Coronary artery (tissue), 2 donors: Measurements from ENCODE around the gene WBP1.

Experiments
- DNase-seq: peaks from one replicate; pipeline ENCODE4 v3.0.0-alpha.2; 2017; ENCODE audit warnings: low spot score
- H3K27ac ChIP-seq, 2 donors: fragments of 200-600 bp; sonication (generic); one replicate each; pipeline ENCODE4 v1.5.1; 2016 to 2019
- H3K4me3 ChIP-seq: fragments of 200-600 bp; sonication (generic); 2 replicates; pipeline ENCODE4 v1.5.1; 2016; ENCODE audit warnings: mild to moderate bottlenecking, moderate library complexity
- TF ChIP-seq, protein P1 (sequence below): fragments of 200-600 bp; sonication (generic); IDR thresholded peaks from one replicate; pipeline ENCODE4 v1.5.1; 2019; ENCODE audit warnings: antibody characterized with exemption

Gene WBP1

DNA sequence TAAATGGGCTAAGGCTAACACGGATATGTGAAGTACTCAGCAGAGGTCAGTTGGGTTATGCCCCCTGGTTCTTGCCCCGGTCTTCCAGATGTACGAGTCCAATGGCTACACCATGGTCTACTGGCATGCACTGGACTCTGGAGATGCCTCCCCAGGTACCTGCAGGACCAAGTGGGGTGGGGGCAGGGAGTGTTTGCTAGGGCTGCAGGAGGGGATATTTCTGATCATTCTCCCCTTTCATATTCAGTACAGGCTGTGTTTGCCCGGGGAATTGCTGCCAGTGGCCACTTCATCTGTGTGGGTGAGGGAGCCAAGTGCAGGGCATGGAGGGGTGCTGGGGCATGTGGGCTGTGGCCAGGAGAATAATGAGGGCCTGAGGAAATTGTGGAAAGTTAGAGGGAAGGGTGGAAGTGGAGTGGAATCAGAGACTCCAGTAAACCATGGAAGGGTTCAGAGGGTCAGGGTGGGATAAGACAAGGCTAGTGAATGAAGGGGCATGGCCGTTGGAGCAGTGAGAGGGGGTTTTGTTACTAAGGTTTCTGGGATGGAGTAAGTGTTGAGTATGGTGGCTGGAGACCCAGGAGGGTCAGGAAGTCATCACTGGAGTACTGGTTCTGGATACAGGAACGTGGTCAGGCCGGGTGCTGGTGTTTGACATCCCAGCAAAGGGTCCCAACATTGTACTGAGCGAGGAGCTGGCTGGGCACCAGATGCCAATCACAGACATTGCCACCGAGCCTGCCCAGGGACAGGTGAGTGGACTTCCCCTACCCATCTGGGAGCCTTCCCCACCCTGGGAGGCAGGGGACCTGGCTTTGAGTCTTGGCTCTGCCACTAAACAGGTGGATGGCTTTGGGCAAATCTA is 34.8 kb upstream of the WBP1 start:
- H3K27ac ChIP-seq = no peak overlapping the region
- no peak for DNase-seq
- TF ChIP-seq, protein P1, sequence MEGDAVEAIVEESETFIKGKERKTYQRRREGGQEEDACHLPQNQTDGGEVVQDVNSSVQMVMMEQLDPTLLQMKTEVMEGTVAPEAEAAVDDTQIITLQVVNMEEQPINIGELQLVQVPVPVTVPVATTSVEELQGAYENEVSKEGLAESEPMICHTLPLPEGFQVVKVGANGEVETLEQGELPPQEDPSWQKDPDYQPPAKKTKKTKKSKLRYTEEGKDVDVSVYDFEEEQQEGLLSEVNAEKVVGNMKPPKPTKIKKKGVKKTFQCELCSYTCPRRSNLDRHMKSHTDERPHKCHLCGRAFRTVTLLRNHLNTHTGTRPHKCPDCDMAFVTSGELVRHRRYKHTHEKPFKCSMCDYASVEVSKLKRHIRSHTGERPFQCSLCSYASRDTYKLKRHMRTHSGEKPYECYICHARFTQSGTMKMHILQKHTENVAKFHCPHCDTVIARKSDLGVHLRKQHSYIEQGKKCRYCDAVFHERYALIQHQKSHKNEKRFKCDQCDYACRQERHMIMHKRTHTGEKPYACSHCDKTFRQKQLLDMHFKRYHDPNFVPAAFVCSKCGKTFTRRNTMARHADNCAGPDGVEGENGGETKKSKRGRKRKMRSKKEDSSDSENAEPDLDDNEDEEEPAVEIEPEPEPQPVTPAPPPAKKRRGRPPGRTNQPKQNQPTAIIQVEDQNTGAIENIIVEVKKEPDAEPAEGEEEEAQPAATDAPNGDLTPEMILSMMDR = no peak
- no peak overlapping the region for H3K4me3 ChIP-seq

DNA sequence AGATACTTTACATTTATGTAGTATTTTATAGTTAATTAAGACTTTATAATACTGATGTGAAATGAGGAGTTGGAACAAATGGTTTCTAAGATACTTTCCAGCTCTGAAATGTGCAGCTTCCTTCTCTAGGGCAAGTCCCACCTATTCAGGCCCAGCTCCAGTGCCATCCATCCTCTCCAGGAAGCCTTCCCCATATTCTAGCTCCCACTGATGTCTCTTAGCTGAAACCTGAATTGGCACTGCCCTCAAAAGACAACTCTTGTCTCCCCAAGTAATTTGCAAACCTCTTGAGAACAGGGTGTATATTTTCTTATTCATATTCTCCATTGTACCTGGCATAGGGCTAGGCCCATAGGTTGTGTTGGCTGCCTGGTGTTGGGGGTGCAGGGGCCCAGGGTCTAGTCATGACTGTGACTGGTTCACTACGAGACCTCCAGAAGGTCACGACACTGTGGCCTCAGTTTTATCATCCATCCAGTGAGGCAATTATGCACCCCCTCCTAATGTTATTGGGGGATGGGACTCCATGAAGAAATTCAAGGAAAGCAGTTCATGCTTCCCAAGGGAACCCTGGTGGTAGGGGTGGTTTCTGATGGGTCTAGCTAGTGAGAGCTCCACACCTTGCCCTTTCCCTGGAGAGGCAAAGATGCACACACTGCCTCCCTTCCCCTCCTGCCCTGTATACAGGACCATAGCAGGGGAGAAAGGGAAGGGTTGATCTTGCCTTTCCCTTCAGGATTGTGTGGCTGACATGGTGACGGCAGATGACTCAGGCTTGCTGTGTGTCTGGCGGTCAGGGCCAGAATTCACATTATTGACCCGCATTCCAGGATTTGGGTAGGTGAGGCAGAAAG is 33.9 kb upstream of the WBP1 start:
- no peak overlapping the region for H3K27ac ChIP-seq
- TF ChIP-seq, protein P1 = no peak
- no peak overlapping the region for H3K4me3 ChIP-seq
- DNase-seq = no peak

DNA sequence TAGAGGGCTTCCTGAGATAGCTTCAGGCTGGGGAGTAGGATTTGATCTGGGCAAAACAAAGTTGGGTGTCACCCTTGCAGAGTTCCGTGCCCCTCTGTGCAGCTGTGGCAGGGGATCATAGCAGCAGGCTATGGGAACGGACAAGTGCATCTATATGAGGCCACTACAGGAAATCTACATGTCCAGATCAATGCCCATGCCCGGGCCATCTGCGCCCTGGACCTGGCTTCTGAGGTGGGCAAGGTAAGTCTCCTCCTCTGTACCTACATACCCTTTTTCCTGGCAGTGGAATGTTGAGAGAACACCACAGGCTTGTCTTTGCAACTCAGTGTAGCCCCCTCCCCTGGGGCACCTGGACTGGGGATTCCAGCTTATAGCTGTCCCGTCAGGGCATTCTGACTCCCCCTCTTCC is 33.2 kb upstream of the WBP1 start:
- H3K27ac ChIP-seq = no peak overlapping the region
- no peak overlapping the region for H3K4me3 ChIP-seq
- TF ChIP-seq, protein P1 = no peak
- no peak for DNase-seq

DNA sequence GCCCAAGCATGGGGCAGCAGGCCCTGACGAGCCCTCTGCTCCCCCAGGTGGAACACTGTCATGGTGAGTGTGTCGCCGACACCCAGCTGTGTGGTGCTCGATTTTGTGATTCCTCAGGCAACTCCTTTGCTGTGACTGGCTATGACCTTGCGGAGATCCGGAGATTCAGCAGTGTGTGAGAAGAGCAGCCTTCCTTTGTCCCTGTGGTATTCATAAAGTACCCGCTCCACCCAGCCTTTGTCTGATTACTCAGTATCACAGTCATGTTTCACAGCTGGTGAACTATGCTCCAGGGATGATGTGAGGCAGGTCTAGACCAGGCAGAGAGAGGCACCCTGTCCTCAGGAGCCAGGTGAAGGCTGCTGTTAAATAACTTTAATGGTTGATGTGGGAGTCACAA is 32.7 kb upstream of the WBP1 start:
- Histone ChIP-seq H3K27ac (no peak overlapping the region), H3K4me3 (no peak overlapping the region)
- TF ChIP-seq, protein P1 = no peak
- no peak for DNase-seq

DNA sequence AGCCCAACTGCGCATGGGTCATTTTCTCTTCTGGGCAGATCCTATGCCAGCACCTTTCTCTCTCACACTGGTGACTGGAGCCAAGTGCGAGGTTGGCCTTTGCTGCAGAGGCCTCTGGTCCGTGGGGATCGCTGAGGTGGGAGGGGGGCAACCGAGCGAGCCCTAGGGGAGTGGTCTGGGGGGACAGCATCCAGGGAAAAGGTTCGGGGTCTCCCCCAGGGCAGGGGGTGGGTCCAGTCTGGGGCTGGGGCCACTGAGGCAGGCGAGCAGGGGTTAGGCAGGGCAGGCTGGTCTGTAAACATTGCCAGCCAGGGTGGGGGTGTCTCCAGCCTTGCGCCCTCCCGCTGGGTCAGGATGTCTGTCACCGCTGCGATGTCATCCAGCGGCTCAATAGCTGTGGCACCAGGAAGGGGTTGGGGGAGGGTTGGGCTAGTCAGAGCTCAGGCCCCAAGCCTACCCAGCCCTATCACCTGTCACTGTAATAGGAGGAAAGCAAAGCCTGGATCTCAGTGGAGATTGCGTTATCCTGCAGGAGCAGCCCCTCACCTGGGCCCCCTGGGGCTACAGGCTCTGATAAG is 32.0 kb upstream of the WBP1 start:
- TF ChIP-seq, protein P1 = no peak
- DNase-seq = no peak
- no peak overlapping the region for H3K4me3 ChIP-seq
- H3K27ac ChIP-seq = no peak overlapping the region

DNA sequence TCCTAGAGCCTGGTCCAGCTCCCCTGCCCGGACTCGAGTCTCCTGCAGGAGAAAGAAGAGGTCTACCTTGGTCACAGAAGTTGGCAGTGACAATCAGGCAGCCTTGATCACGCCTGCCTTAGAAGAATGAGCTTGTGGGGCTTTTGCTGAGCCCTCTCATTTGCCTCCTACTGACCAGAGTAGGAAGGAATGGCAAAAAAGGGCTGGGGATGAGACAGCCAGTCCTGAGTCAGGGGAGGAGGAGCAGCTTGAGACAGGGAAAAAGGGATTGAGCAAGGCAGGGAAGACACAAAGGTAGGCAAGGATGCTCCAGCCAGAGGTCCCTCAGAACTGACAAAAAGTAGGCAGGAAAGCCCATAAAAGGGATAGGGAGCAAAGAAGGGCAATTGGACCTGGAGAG is 30.7 kb upstream of the WBP1 start:
- H3K4me3 ChIP-seq = no peak overlapping the region
- no peak overlapping the region for H3K27ac ChIP-seq
- TF ChIP-seq, protein P1 = no peak
- DNase-seq = no peak
